ENCODE data around the gene RBM4. TPM values are rescaled to one million over a fixed set of nuclear protein-coding genes. Genes with fewer than 3 reads are reported as not detected.
A peak's percentile ranks its signal among the peaks of the same experiment; 100 is the strongest.

The RBM4 gene
- total RNA-seq, 1 experiment from 2014 or later, result 245 TPM

GRCh38 chr11:66593650-66594049 is 44.9 kb upstream of the RBM4 start:
- Histone ChIP-seq H3K27me3 (replicated peaks; ENCODE audit: insufficient read depth, low read depth, low read length, poor library complexity) (no peaks in the 10 kb centered on the region), H3K36me3 (ENCODE audit: insufficient read depth, low read length, poor library complexity, severe bottlenecking) (no peaks in the 10 kb centered on the region), H3K4me3 (ENCODE audit: low read depth, low read length, poor library complexity, severe bottlenecking) (peak overlapping the region; percentile 65), H3K9me3 (ENCODE audit: low read depth, low read length, poor library complexity, severe bottlenecking) (no peaks in the 10 kb centered on the region), H3K27ac (ENCODE audit: low read depth, low read length, poor library complexity, severe bottlenecking) (peak overlapping the region; percentile 72), H3K4me1 (ENCODE audit: insufficient read depth, low read length, poor library complexity, severe bottlenecking) (peaks cover 9% of the 10 kb centered on the region)
- BruUV-seq (replicated peaks), result no TSS peak
- POLR2A ChIA-PET (ENCODE audit: low non-redundant PET), result no interaction called here
- TF ChIP-seq EZH2 (IDR thresholded peaks at IDR 0.05; ENCODE audit: borderline replicate concordance, low read depth, low read length, poor library complexity, severe bottlenecking) (no peak), CTCF (conservative IDR thresholded peaks at IDR 0.05; ENCODE audit: low read depth, low read length) (no peak)
- CTCF ChIA-PET, result no interaction called here
- intact Hi-C loops (cut with micrococcal nuclease; ENCODE audit: unreplicated experiment), result no loop called here
- DNase-seq (ENCODE audit: low spot score), result no peak

- no peak overlapping the region for H3K4me3 ChIP-seq (ENCODE audit: low read depth, low read length, poor library complexity, severe bottlenecking)
- H3K4me1 ChIP-seq (ENCODE audit: insufficient read depth, low read length, poor library complexity, severe bottlenecking), result peaks cover 9% of the 10 kb centered on the region
- no peak for TF ChIP-seq EZH2 (IDR thresholded peaks at IDR 0.05; ENCODE audit: borderline replicate concordance, low read depth, low read length, poor library complexity, severe bottlenecking)
- TF ChIP-seq CTCF (conservative IDR thresholded peaks at IDR 0.05; ENCODE audit: low read depth, low read length), result no peak
- H3K27me3 ChIP-seq (replicated peaks; ENCODE audit: insufficient read depth, low read depth, low read length, poor library complexity), result no peaks in the 10 kb centered on the region
- intact Hi-C loops (cut with micrococcal nuclease; ENCODE audit: unreplicated experiment), result no loop called here
- peak; percentile 44 for DNase-seq (ENCODE audit: low spot score)
- BruUV-seq (replicated peaks), result no TSS peak
- ChIA-PET POLR2A (ENCODE audit: low non-redundant PET) (no interaction called here), CTCF (interaction anchor here (0.6 kb wide), 1 partner anchor 68 kb away, joined by 8 read pairs; no protein-coding TSS in a partner anchor)
- H3K27ac ChIP-seq (ENCODE audit: low read depth, low read length, poor library complexity, severe bottlenecking), result peak overlapping the region; percentile 21
- H3K36me3 ChIP-seq (ENCODE audit: insufficient read depth, low read length, poor library complexity, severe bottlenecking), result peaks cover 14% of the 10 kb centered on the region
- no peaks in the 10 kb centered on the region for H3K9me3 ChIP-seq (ENCODE audit: low read depth, low read length, poor library complexity, severe bottlenecking)
Measured at GRCh38 chr11:66595245-66595904, 43.1 kb upstream of the RBM4 start.

- no peaks in the 10 kb centered on the region for H3K9me3 ChIP-seq (ENCODE audit: low read depth, low read length, poor library complexity, severe bottlenecking)
- no peak overlapping the region for H3K27ac ChIP-seq (ENCODE audit: low read depth, low read length, poor library complexity, severe bottlenecking)
- BruUV-seq (replicated peaks), result no TSS peak
- peaks cover 23% of the 10 kb centered on the region for H3K36me3 ChIP-seq (ENCODE audit: insufficient read depth, low read length, poor library complexity, severe bottlenecking)
- no peak for TF ChIP-seq EZH2 (IDR thresholded peaks at IDR 0.05; ENCODE audit: borderline replicate concordance, low read depth, low read length, poor library complexity, severe bottlenecking)
- no peak for TF ChIP-seq CTCF (conservative IDR thresholded peaks at IDR 0.05; ENCODE audit: low read depth, low read length)
- ChIA-PET CTCF (no interaction called here), POLR2A (ENCODE audit: low non-redundant PET) (no interaction called here)
- peaks cover 9% of the 10 kb centered on the region for H3K4me1 ChIP-seq (ENCODE audit: insufficient read depth, low read length, poor library complexity, severe bottlenecking)
- no peak for DNase-seq (ENCODE audit: low spot score)
- no peaks in the 10 kb centered on the region for H3K27me3 ChIP-seq (replicated peaks; ENCODE audit: insufficient read depth, low read depth, low read length, poor library complexity)
- no peak overlapping the region for H3K4me3 ChIP-seq (ENCODE audit: low read depth, low read length, poor library complexity, severe bottlenecking)
- intact Hi-C loops (cut with micrococcal nuclease; ENCODE audit: unreplicated experiment), result no loop called here
Measured at GRCh38 chr11:66598993-66599392, 39.5 kb upstream of the RBM4 start.
